NCI-H146 (cell line): ENCODE measurements around the gene JAKMIP3.

ENCODE experiments used
- DNase-seq: peaks from one replicate; lab custom pipeline; 2025; lab: John Stamatoyannopoulos, UW

JAKMIP3 gene

GRCh38 chr10:132111871-132112341 is 46.2 kb downstream of the JAKMIP3 start:
- DNase-seq, result no peak

- DNase-seq, result no peak
Measured at GRCh38 chr10:132112611-132113010, 46.9 kb downstream of the JAKMIP3 start.

DNA sequence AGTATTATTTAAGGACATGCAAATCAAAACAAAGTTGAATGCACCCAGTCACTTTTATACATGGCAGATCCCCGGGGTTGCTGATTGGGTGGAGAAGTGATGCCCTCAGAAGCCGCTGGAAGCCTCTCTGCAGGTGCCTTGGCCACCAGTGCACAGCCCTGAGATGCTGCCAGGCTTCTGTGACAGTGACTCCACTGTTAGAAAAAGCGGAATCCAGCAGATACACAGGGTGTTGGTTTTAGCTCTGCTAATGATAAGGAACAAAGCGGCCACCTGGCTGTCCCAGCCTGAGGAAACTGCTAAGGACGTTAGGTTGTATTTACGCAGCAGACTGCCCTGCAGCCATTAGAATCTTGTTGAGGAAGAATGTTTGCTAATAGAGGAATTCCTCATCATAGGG is 47.5 kb downstream of the JAKMIP3 start:
- DNase-seq, result peak; percentile 71

- no peak for DNase-seq
Measured at GRCh38 chr10:132113766-132114365, 48.1 kb downstream of the JAKMIP3 start.

GRCh38 chr10:132114953-132115520 is 49.3 kb downstream of the JAKMIP3 start:
- DNase-seq, result no peak
